ENCODE results near the gene OXER1.

OXER1 gene

GRCh38 chr2:42787788-42788477, 24.0 kb upstream of the OXER1 start:
- Mint-ChIP-seq H3K27ac (no peak overlapping the region), H3K9me3 (ENCODE audit: low read depth) (no peaks in the 10 kb centered on the region), H3K4me3 (no peak overlapping the region), H3K36me3 (peaks cover 8% of the 10 kb centered on the region), H3K4me1 (ENCODE audit: low read depth) (peaks cover 9% of the 10 kb centered on the region), H3K27me3 (peaks cover 18% of the 10 kb centered on the region)

GRCh38 chr2:42787424-42787787, 23.5 kb upstream of the OXER1 start:
- Mint-ChIP-seq H3K36me3 (peaks cover 8% of the 10 kb centered on the region), H3K9me3 (ENCODE audit: low read depth) (no peaks in the 10 kb centered on the region), H3K4me3 (no peak overlapping the region), H3K4me1 (ENCODE audit: low read depth) (peaks cover 9% of the 10 kb centered on the region), H3K27ac (no peak overlapping the region), H3K27me3 (peaks cover 18% of the 10 kb centered on the region)

GRCh38 chr2:42786561-42787345, 22.8 kb upstream of the OXER1 start:
- H3K36me3 Mint-ChIP-seq: peaks cover 5% of the 10 kb centered on the region
- H3K9me3 Mint-ChIP-seq (ENCODE audit: low read depth): no peaks in the 10 kb centered on the region
- H3K27me3 Mint-ChIP-seq: peaks cover 15% of the 10 kb centered on the region
- no peak overlapping the region for H3K27ac Mint-ChIP-seq
- H3K4me1 Mint-ChIP-seq (ENCODE audit: low read depth): peaks cover 5% of the 10 kb centered on the region
- H3K4me3 Mint-ChIP-seq: no peak overlapping the region

- no peak overlapping the region for H3K27ac Mint-ChIP-seq
- no peaks in the 10 kb centered on the region for H3K27me3 Mint-ChIP-seq
- no peak overlapping the region for H3K4me3 Mint-ChIP-seq
- H3K36me3 Mint-ChIP-seq: no peaks in the 10 kb centered on the region
- H3K4me1 Mint-ChIP-seq (ENCODE audit: low read depth): peaks cover 1% of the 10 kb centered on the region
- H3K9me3 Mint-ChIP-seq (ENCODE audit: low read depth): no peaks in the 10 kb centered on the region
Measured at GRCh38 chr2:42784204-42784880, 20.4 kb upstream of the OXER1 start.

GRCh38 chr2:42783511-42783910, 19.6 kb upstream of the OXER1 start:
- H3K36me3 Mint-ChIP-seq: no peaks in the 10 kb centered on the region
- no peak overlapping the region for H3K4me3 Mint-ChIP-seq
- no peaks in the 10 kb centered on the region for H3K27me3 Mint-ChIP-seq
- peaks cover 1% of the 10 kb centered on the region for H3K4me1 Mint-ChIP-seq (ENCODE audit: low read depth)
- H3K9me3 Mint-ChIP-seq (ENCODE audit: low read depth): no peaks in the 10 kb centered on the region
- no peak overlapping the region for H3K27ac Mint-ChIP-seq

GRCh38 chr2:42781181-42781580, 17.2 kb upstream of the OXER1 start:
- H3K36me3 Mint-ChIP-seq: no peaks in the 10 kb centered on the region
- no peak overlapping the region for H3K27ac Mint-ChIP-seq
- no peaks in the 10 kb centered on the region for H3K9me3 Mint-ChIP-seq (ENCODE audit: low read depth)
- peaks cover 10% of the 10 kb centered on the region for H3K4me1 Mint-ChIP-seq (ENCODE audit: low read depth)
- H3K4me3 Mint-ChIP-seq: no peak overlapping the region
- H3K27me3 Mint-ChIP-seq: no peaks in the 10 kb centered on the region

- Mint-ChIP-seq H3K27ac (no peak overlapping the region), H3K9me3 (ENCODE audit: low read depth) (no peaks in the 10 kb centered on the region), H3K27me3 (no peaks in the 10 kb centered on the region), H3K4me1 (ENCODE audit: low read depth) (peaks cover 23% of the 10 kb centered on the region), H3K36me3 (no peaks in the 10 kb centered on the region), H3K4me3 (no peak overlapping the region)
Measured at GRCh38 chr2:42777883-42778805, 14.2 kb upstream of the OXER1 start.

- H3K4me3 Mint-ChIP-seq: no peak overlapping the region
- no peaks in the 10 kb centered on the region for H3K36me3 Mint-ChIP-seq
- no peaks in the 10 kb centered on the region for H3K9me3 Mint-ChIP-seq (ENCODE audit: low read depth)
- H3K27me3 Mint-ChIP-seq: no peaks in the 10 kb centered on the region
- H3K4me1 Mint-ChIP-seq (ENCODE audit: low read depth): peaks cover 23% of the 10 kb centered on the region
- peak overlapping the region; percentile 34 for H3K27ac Mint-ChIP-seq
Measured at GRCh38 chr2:42775810-42776209, 11.9 kb upstream of the OXER1 start.

- no peaks in the 10 kb centered on the region for H3K36me3 Mint-ChIP-seq
- no peak overlapping the region for H3K27ac Mint-ChIP-seq
Measured at GRCh38 chr2:42775186-42775585, 11.3 kb upstream of the OXER1 start.

GRCh38 chr2:42771546-42772153, 7.7 kb upstream of the OXER1 start:
- H3K9me3 Mint-ChIP-seq (ENCODE audit: low read depth): no peaks in the 10 kb centered on the region
- no peaks in the 10 kb centered on the region for H3K36me3 Mint-ChIP-seq
- no peak overlapping the region for H3K4me3 Mint-ChIP-seq
- no peak overlapping the region for H3K27ac Mint-ChIP-seq
- no peaks in the 10 kb centered on the region for H3K27me3 Mint-ChIP-seq
- H3K4me1 Mint-ChIP-seq (ENCODE audit: low read depth): peaks cover 16% of the 10 kb centered on the region

More at GRCh38 chr2:42775186-42775585, 11.3 kb upstream of the OXER1 start:
- Mint-ChIP-seq H3K27me3 (no peaks in the 10 kb centered on the region), H3K4me3 (peak overlapping the region; percentile 25), H3K4me1 (ENCODE audit: low read depth) (peaks cover 23% of the 10 kb centered on the region), H3K9me3 (ENCODE audit: low read depth) (no peaks in the 10 kb centered on the region)

- H3K4me1 Mint-ChIP-seq (ENCODE audit: low read depth): peaks cover 8% of the 10 kb centered on the region
- H3K4me3 Mint-ChIP-seq: no peak overlapping the region
- H3K36me3 Mint-ChIP-seq: no peaks in the 10 kb centered on the region
- H3K27me3 Mint-ChIP-seq: no peaks in the 10 kb centered on the region
- H3K9me3 Mint-ChIP-seq (ENCODE audit: low read depth): no peaks in the 10 kb centered on the region
- no peak overlapping the region for H3K27ac Mint-ChIP-seq
Measured at GRCh38 chr2:42770288-42771131, 6.6 kb upstream of the OXER1 start.

GRCh38 chr2:42769583-42770287, 5.8 kb upstream of the OXER1 start:
- H3K4me1 Mint-ChIP-seq (ENCODE audit: low read depth): peaks cover 2% of the 10 kb centered on the region
- no peaks in the 10 kb centered on the region for H3K9me3 Mint-ChIP-seq (ENCODE audit: low read depth)
- no peaks in the 10 kb centered on the region for H3K27me3 Mint-ChIP-seq
- H3K4me3 Mint-ChIP-seq: no peak overlapping the region
- no peak overlapping the region for H3K27ac Mint-ChIP-seq
- H3K36me3 Mint-ChIP-seq: no peaks in the 10 kb centered on the region

- H3K36me3 Mint-ChIP-seq: no peaks in the 10 kb centered on the region
- H3K27me3 Mint-ChIP-seq: no peaks in the 10 kb centered on the region
- no peaks in the 10 kb centered on the region for H3K4me1 Mint-ChIP-seq (ENCODE audit: low read depth)
- H3K27ac Mint-ChIP-seq: no peak overlapping the region
- no peaks in the 10 kb centered on the region for H3K9me3 Mint-ChIP-seq (ENCODE audit: low read depth)
- H3K4me3 Mint-ChIP-seq: no peak overlapping the region
Measured at GRCh38 chr2:42768706-42769256, 4.8 kb upstream of the OXER1 start.

Measured in activated naive CD8-positive, alpha-beta T cell (primary cell).